Mesendoderm (in vitro differentiated cells): ENCODE data around the gene PRKRA.
"Not testable (repeated sequence)": the region's sequence is repeated elsewhere in the genome, so short reads cannot be mapped to it uniquely, and the experiment has no call there.

ENCODE experiments used
- DNase-seq: peaks from one replicate; pipeline ENCODE4 v3.0.0; 2013
- H2AK5ac ChIP-seq: 2 replicates; pipeline ENCODE4 v1.6.1; 2013; ENCODE audit warnings: low read length, inconsistent platforms
- H2BK120ac ChIP-seq: 2 replicates; pipeline ENCODE4 v1.6.1; 2013; ENCODE audit warnings: low read depth, mild to moderate bottlenecking, low read length, moderate library complexity, mixed read lengths
- H2BK15ac ChIP-seq: replicated peaks from 2 replicates; pipeline ENCODE4 v1.6.1; 2013; ENCODE audit warnings: low read depth, mild to moderate bottlenecking, moderate library complexity
- H2BK5ac ChIP-seq: 2 replicates; pipeline ENCODE4 v1.6.1; 2013; ENCODE audit warnings: low read length, inconsistent platforms
- H3K18ac ChIP-seq: 2 replicates; pipeline ENCODE4 v1.6.1; 2013; ENCODE audit warnings: mild to moderate bottlenecking, low read length, mixed read lengths
- H3K23ac ChIP-seq: one replicate; pipeline ENCODE4 v1.6.1; 2013; ENCODE audit warnings: low read length
- H3K27ac ChIP-seq: 2 replicates; pipeline ENCODE4 v1.5.1; 2013; ENCODE audit warnings: low read depth, mild to moderate bottlenecking, inconsistent platforms, low read length, moderate library complexity
- H3K27me3 ChIP-seq: 2 replicates; pipeline ENCODE4 v1.6.1; 2013; ENCODE audit warnings: low read length, control low read depth, mild to moderate bottlenecking, inconsistent platforms; ENCODE audit not compliant: insufficient read depth, poor library complexity
- H3K36me3 ChIP-seq: 2 replicates; pipeline ENCODE4 v1.6.1; 2013; ENCODE audit warnings: low read length, inconsistent platforms; ENCODE audit not compliant: control insufficient read depth, insufficient read depth
- H3K4ac ChIP-seq: one replicate; pipeline ENCODE4 v1.6.1; 2013; ENCODE audit warnings: low read depth, mild to moderate bottlenecking, low read length, moderate library complexity
- H3K4me1 ChIP-seq: 2 replicates; pipeline ENCODE4 v1.6.1; 2013; ENCODE audit warnings: low read depth, low read length, inconsistent platforms; ENCODE audit not compliant: control insufficient read depth
- H3K4me2 ChIP-seq: 2 replicates; pipeline ENCODE4 v1.6.1; 2013; ENCODE audit warnings: low read length
- H3K4me3 ChIP-seq: 2 replicates; pipeline ENCODE4 v1.5.1; 2013; ENCODE audit warnings: mild to moderate bottlenecking, low read length
- H3K56ac ChIP-seq: one replicate; pipeline ENCODE4 v1.6.1; 2013; ENCODE audit warnings: low read length
- H3K79me1 ChIP-seq: 2 replicates; pipeline ENCODE4 v1.6.1; 2013; ENCODE audit warnings: low read length, inconsistent platforms
- H3K79me2 ChIP-seq: 2 replicates; pipeline ENCODE4 v1.6.1; 2013; ENCODE audit warnings: mild to moderate bottlenecking, low read length; ENCODE audit not compliant: control insufficient read depth, insufficient read depth
- H3K9ac ChIP-seq: 2 replicates; pipeline ENCODE4 v1.6.1; 2013; ENCODE audit warnings: low read length, inconsistent platforms
- H4K5ac ChIP-seq: one replicate; pipeline ENCODE4 v1.6.1; 2013; ENCODE audit warnings: low read length
- H4K8ac ChIP-seq: one replicate; pipeline ENCODE4 v1.6.1; 2013; ENCODE audit warnings: low read depth, mild to moderate bottlenecking, control low read depth, low read length, moderate library complexity
- WGBS: extraction: QIAGEN DNeasy Blood & Tissue Kit; methylation state at CpG from one replicate; pipeline ENCODE4 v1.1.7; 2013; ENCODE audit warnings: low lambda C conversion rate, missing lambda C conversion rate; ENCODE audit not compliant: insufficient coverage; ENCODE audit errors: extremely low coverage; 5-methylcytosine and 5-hydroxymethylcytosine counted together

The PRKRA gene

DNA sequence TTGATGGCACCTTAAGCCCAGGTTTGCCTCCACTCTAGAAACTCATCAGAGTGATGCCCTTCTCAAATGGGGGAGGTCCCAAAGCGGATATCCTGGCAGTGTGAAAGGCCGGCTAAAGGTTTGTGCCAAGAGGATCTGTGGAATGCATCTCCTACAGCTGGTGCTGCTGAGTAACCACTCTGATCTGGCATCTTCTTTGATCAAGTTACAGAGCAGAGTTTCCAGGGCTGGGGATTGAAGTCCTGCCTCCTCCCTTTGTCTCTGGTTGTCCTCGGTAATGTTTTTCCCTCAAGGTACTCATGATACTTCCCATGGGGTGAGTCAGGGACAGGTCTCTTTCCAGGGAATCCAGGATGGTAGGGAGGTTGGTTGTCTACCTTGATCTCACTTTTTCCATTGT is 24.6 kb downstream of the PRKRA start:
- Histone ChIP-seq H3K4me1 (no peaks in the 10 kb centered on the region), H2BK5ac (no peak overlapping the region), H3K18ac (no peak overlapping the region), H3K27me3 (no peaks in the 10 kb centered on the region), H3K36me3 (peaks cover 3% of the 10 kb centered on the region), H3K4me3 (no peak overlapping the region), H3K56ac (no peak overlapping the region), H3K4me2 (no peak overlapping the region), H3K23ac (no peak overlapping the region), H3K9ac (no peak overlapping the region), H4K8ac (no peak overlapping the region), H2AK5ac (no peak overlapping the region), H3K27ac (no peak overlapping the region), H3K4ac (no peak overlapping the region), H3K79me1 (peaks cover 2% of the 10 kb centered on the region), H2BK120ac (no peak overlapping the region), H2BK15ac (no peak overlapping the region), H4K5ac (no peak overlapping the region), H3K79me2 (no peaks in the 10 kb centered on the region)
- DNase-seq = no peak
- WGBS = no CpG with 5 or more reads among the region's 3 CpGs

DNA sequence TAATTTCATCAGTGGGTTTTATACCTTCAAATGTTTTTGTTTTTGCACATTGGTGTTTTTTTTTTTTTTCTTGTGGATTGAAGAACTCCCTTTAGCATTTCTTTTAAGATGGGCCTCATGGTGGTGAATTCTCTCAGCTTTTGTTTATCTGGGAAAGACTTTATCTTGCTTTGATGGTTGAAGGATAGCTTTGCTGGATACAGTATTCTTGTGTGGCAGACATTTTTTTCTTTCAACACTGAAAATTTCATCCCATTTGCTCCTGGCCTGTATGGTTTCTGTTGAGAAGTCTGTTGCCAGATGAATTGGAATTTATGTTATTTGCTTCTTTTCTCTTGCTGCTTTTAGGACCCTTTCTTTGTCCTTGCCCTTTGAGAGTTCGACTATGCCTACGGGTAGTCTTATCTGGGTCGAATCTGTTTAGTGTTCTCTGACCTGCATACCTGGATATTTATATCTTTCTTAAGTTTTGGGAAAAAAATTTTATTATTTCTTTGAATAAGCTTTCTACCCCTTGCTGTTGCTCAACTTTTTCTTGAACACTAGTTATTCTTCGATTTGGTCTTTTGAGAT is 25.6 kb downstream of the PRKRA start:
- Histone ChIP-seq H3K27ac (no peak overlapping the region), H3K4ac (no peak overlapping the region), H3K4me2 (no peak overlapping the region), H4K5ac (no peak overlapping the region), H3K56ac (no peak overlapping the region), H2BK5ac (no peak overlapping the region), H3K23ac (no peak overlapping the region), H3K79me2 (no peaks in the 10 kb centered on the region), H3K4me3 (no peak overlapping the region), H3K18ac (no peak overlapping the region), H2BK120ac (no peak overlapping the region), H3K4me1 (no peaks in the 10 kb centered on the region), H3K79me1 (peaks cover 2% of the 10 kb centered on the region), H2AK5ac (no peak overlapping the region), H4K8ac (no peak overlapping the region), H3K27me3 (no peaks in the 10 kb centered on the region), H3K36me3 (peaks cover 3% of the 10 kb centered on the region), H3K9ac (no peak overlapping the region), H2BK15ac (no peak overlapping the region)
- WGBS = no CpG with 5 or more reads among the region's 4 CpGs
- DNase-seq = no peak

DNA sequence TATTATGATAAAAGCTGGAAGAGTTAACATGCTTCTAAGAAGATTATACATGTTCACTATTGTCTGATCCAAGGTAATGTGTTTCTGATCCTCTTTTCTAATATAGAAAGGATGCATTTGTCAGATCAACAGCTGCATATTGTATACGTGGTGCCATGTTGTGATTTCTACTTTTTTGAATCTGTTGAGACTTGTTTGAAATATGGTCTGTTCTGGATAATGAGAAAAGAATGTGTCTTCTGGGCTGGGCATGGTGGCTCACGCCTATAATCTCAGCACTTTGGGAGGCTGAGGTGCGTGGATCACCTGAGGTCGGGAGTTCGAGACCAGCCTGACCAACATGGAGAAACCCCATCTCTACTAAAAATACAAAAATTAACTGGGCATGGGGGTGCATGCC is 27.2 kb downstream of the PRKRA start:
- not testable (repeated sequence) for H3K27me3 ChIP-seq, DNase-seq, H3K4me1 ChIP-seq, H3K27ac ChIP-seq, H2AK5ac ChIP-seq, H3K9ac ChIP-seq, H4K5ac ChIP-seq, H3K56ac ChIP-seq, H3K79me2 ChIP-seq, H3K23ac ChIP-seq, H3K36me3 ChIP-seq, H4K8ac ChIP-seq, H3K4me3 ChIP-seq, H3K4me2 ChIP-seq, H2BK5ac ChIP-seq, H3K4ac ChIP-seq, H3K18ac ChIP-seq, H2BK15ac ChIP-seq, H3K79me1 ChIP-seq, H2BK120ac ChIP-seq
- WGBS = no CpG with 5 or more reads among the region's 5 CpGs

DNA sequence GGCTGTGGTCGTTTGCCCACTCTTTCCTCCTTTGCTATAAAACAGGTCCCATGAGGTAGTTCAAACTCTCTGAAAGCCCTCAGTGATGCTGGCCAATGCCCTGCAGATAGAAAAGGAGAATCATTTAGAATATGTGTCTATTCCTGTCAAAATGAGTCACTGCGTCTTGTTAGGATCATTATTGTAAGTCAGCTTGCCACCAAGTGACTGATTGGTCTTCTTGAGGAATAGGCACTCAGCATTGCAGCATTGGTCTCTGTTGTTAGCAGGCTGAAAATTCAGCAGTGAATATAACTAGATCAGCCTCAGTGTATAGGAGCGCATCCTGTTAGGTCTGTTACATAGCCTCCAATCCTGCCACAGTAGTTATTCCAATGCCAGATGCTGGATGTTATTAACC is 28.9 kb downstream of the PRKRA start:
- WGBS = no CpG with 5 or more reads among the region's 3 CpGs
- Histone ChIP-seq H3K4me2 (no peak overlapping the region), H3K4me1 (no peaks in the 10 kb centered on the region), H3K4me3 (no peak overlapping the region), H3K27me3 (no peaks in the 10 kb centered on the region), H3K23ac (no peak overlapping the region), H3K9ac (no peak overlapping the region), H4K8ac (no peak overlapping the region), H3K79me1 (peaks cover 2% of the 10 kb centered on the region), H3K36me3 (no peaks in the 10 kb centered on the region), H3K56ac (no peak overlapping the region), H2AK5ac (no peak overlapping the region), H3K18ac (no peak overlapping the region), H2BK120ac (no peak overlapping the region), H2BK15ac (no peak overlapping the region), H2BK5ac (no peak overlapping the region), H3K4ac (no peak overlapping the region), H3K27ac (no peak overlapping the region), H3K79me2 (no peaks in the 10 kb centered on the region), H4K5ac (no peak overlapping the region)
- DNase-seq = no peak

DNA sequence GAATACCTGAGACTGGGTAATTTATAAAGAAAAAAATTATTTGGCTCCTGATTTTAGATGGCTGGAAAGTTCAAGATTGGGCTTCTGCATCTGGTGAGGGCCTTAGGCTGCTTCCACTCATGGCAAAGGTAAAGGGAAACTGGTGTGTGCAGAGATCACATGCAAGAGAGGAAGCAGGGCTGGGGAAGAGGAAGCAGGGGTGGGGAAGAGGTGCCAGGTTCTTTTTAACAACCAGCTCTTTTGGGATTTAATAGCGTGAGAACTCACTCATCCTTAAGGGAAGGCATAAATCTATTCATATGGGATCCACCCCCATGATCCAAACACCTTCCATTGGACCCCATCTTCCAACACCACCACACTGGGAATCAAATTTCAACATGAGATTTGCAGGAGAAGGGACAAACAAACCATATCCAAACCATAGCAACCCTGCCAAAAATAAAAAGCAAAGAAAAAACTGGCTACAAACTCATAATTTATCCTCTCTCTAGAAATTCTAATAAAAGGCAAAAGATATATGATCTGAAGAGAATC is 30.4 kb downstream of the PRKRA start:
- H3K36me3 ChIP-seq = no peaks in the 10 kb centered on the region
- no peaks in the 10 kb centered on the region for H3K4me1 ChIP-seq
- H4K5ac ChIP-seq = no peak overlapping the region
- H3K79me1 ChIP-seq = peaks cover 2% of the 10 kb centered on the region
- no peak overlapping the region for H3K9ac ChIP-seq
- H3K27me3 ChIP-seq = no peaks in the 10 kb centered on the region
- no peak overlapping the region for H2BK120ac ChIP-seq
- no peak overlapping the region for H3K27ac ChIP-seq
- no peak for DNase-seq
- H2AK5ac ChIP-seq = no peak overlapping the region
- no peak overlapping the region for H2BK5ac ChIP-seq
- no peak overlapping the region for H3K4me3 ChIP-seq
- H4K8ac ChIP-seq = no peak overlapping the region
- no peak overlapping the region for H3K23ac ChIP-seq
- WGBS = no CpG with 5 or more reads among the region's 1 CpG
- no peak overlapping the region for H3K4me2 ChIP-seq
- H3K56ac ChIP-seq = no peak overlapping the region
- H3K79me2 ChIP-seq = no peaks in the 10 kb centered on the region
- no peak overlapping the region for H2BK15ac ChIP-seq
- no peak overlapping the region for H3K18ac ChIP-seq
- H3K4ac ChIP-seq = no peak overlapping the region

DNA sequence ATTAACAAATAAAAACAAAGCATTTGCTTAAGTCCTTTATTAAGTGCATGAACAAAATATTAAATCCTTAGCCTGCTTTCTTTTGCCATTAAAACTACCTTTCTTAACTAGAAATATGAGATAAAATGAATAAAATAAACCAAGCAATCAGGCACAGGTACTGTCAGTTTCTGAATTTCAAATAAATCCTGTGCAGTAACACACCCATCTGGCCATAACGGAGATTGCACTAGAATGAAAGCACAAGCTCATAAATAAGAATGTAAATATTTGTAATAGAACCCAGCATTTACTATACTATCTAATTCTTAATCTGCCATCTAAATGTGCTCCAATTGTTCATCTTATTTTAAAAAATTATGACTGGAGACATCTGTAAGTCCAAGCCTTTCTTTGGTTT is 31.9 kb downstream of the PRKRA start:
- H2BK15ac ChIP-seq = no peak overlapping the region
- H3K4me2 ChIP-seq = no peak overlapping the region
- H3K4ac ChIP-seq = no peak overlapping the region
- no peak overlapping the region for H3K18ac ChIP-seq
- H2BK120ac ChIP-seq = no peak overlapping the region
- H2AK5ac ChIP-seq = no peak overlapping the region
- H4K5ac ChIP-seq = no peak overlapping the region
- no peaks in the 10 kb centered on the region for H3K4me1 ChIP-seq
- no CpG with 5 or more reads among the region's 1 CpG for WGBS
- no peaks in the 10 kb centered on the region for H3K36me3 ChIP-seq
- DNase-seq = no peak
- peaks cover 2% of the 10 kb centered on the region for H3K79me1 ChIP-seq
- no peak overlapping the region for H3K23ac ChIP-seq
- H3K79me2 ChIP-seq = no peaks in the 10 kb centered on the region
- H3K56ac ChIP-seq = no peak overlapping the region
- no peak overlapping the region for H3K9ac ChIP-seq
- H3K4me3 ChIP-seq = no peak overlapping the region
- H2BK5ac ChIP-seq = no peak overlapping the region
- no peak overlapping the region for H4K8ac ChIP-seq
- no peaks in the 10 kb centered on the region for H3K27me3 ChIP-seq
- H3K27ac ChIP-seq = no peak overlapping the region
